Duodenal mucosa (tissue), 2 donors: ENCODE results near the gene HAS3.
"Not testable (repeated sequence)": the region's sequence is repeated elsewhere in the genome, so short reads cannot be mapped to it uniquely, and the experiment has no call there.

Experiments used
- H3K27ac ChIP-seq: one replicate; pipeline ENCODE4 v1.7.0; 2013; ENCODE audit warnings: low read depth, low read length
- H3K27me3 ChIP-seq, 2 donors: one replicate each; pipeline ENCODE4 v1.7.0; 2013; ENCODE audit warnings: low read length in 2 of 2, control low read depth in 1 of 2; ENCODE audit not compliant: insufficient read depth in 2 of 2, control insufficient read depth in 1 of 2
- H3K36me3 ChIP-seq, 2 donors: one replicate each; pipeline ENCODE4 v1.7.0; 2013; ENCODE audit warnings: low read length in 2 of 2, control low read depth in 1 of 2; ENCODE audit not compliant: insufficient read depth in 2 of 2, control insufficient read depth in 1 of 2
- H3K4me1 ChIP-seq, 2 donors: one replicate each; pipeline ENCODE4 v1.7.0; 2013; ENCODE audit warnings: low read length in 2 of 2, control low read depth in 1 of 2; ENCODE audit not compliant: insufficient read depth in 2 of 2, control insufficient read depth in 1 of 2
- H3K4me3 ChIP-seq, 2 donors: one replicate each; pipeline ENCODE4 v1.7.0; 2013; ENCODE audit warnings: low read length in 2 of 2, low read depth in 1 of 2
- H3K9ac ChIP-seq, 2 donors: one replicate each; pipeline ENCODE4 v1.7.0; 2013; ENCODE audit warnings: low read length in 2 of 2, low read depth in 1 of 2
- H3K9me3 ChIP-seq, 2 donors: one replicate each; pipeline ENCODE4 v1.7.0; 2013; ENCODE audit warnings: low read length in 2 of 2, control low read depth in 1 of 2; ENCODE audit not compliant: control insufficient read depth in 1 of 2

Gene HAS3

DNA sequence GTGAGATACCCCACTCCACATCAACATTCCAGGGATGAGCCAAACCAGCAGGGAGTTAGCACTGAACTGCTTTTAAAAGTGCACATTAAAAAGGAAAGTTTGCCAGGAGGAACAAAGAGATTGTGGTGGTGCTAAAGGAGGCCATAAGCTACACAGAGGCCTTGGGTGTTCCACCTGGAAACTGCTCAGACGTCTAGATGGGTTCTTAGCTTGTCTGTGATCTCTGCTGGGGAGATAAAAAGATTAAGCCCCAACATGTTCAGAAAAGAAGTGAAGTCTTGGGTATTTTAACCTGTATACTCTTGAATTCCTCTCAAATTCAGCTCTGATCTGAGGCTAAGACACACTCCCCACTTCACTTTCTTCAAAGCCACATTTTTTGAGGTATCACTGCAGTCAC lies 10.4 kb downstream of the HAS3 start:
- Histone ChIP-seq H3K27ac (no peak overlapping the region), H3K27me3 (no peaks in the 10 kb centered on the region), H3K4me3 (no peak overlapping the region), H3K9ac (no peak overlapping the region), H3K4me1 (no peaks in the 10 kb centered on the region), H3K9me3 (no peaks in the 10 kb centered on the region), H3K36me3 (peaks cover 34 to 86% of the 10 kb centered on the region in 2 donors)

DNA sequence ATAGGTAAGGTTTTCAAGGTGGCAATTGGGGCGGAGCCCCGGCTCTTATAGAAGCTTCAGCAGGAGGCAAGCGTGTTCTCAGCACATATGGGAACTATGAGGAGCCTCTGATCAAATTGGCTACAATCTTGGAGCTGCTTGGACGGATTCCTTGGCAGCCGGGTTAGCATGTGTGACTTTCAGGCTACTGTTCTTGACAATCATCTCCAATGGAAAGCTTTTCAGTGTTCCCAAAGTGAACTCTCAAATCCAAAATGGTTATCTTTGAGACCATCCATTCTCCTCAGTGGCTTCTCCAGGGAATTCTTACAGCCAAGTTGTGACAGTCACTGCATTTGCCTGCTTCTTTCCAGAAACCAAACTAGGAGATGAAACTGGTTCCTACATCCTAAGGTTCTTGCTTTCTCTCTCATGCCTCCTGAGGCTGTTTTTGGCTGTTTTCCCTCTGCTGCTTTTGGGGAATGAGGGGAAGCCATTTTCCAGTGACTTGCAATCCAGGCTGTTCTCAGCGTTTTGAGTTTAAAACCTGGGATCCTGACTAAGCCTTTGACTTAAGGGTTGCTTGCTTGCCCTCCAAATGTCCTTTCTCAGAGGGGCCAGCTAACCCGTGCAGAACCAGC lies 10.9 kb downstream of the HAS3 start:
- H3K36me3 ChIP-seq: peaks cover 39 to 89% of the 10 kb centered on the region in 2 donors
- no peak overlapping the region for H3K27ac ChIP-seq
- no peaks in the 10 kb centered on the region for H3K4me1 ChIP-seq
- no peak overlapping the region for H3K4me3 ChIP-seq
- no peak overlapping the region for H3K9ac ChIP-seq
- H3K27me3 ChIP-seq: no peaks in the 10 kb centered on the region
- no peaks in the 10 kb centered on the region for H3K9me3 ChIP-seq

DNA sequence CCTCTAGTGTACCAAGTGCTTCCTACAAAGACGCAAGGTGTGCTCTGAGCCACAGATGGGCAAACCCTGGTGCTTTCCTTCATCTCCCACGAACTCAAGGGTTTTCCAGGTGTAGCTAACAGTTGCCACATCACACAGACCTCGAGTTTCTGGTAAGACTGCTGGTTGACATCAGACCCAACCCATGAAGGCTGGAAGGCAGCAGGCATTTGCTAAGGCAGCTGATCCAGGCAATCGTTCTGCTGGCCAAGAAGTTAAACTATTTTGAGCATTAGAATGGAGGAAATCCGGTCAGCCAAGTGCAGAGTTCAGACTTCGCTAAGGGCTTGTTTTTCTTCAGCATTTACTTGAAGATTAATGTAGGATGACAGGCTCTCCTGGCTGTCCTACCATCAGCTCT lies 11.5 kb downstream of the HAS3 start:
- no peak overlapping the region for H3K27ac ChIP-seq
- no peaks in the 10 kb centered on the region for H3K4me1 ChIP-seq
- H3K36me3 ChIP-seq: peaks cover 39 to 87% of the 10 kb centered on the region in 2 donors
- H3K9me3 ChIP-seq: no peaks in the 10 kb centered on the region
- no peak overlapping the region for H3K9ac ChIP-seq
- H3K4me3 ChIP-seq: no peak overlapping the region
- no peaks in the 10 kb centered on the region for H3K27me3 ChIP-seq

DNA sequence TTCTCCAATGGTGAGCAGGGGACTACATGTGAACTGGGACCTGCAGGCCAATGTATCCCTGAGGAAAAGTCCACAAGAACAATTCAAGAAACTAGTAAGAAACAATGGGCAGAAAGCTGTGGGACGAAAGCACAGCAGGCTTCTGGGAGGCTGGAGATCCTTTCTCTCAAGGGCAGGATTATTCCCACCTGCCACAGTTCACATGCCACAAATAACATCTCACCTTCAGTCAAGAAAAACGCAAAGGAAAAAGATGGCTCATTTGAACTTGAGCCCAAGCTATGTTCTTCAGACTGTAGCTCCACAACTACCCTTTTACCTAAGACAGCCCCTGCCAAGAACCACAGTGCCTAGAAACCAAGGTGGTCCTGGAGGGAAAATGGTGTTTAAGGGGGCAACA lies 13.0 kb downstream of the HAS3 start:
- no peaks in the 10 kb centered on the region for H3K9me3 ChIP-seq
- no peak overlapping the region for H3K4me3 ChIP-seq
- no peak overlapping the region for H3K27ac ChIP-seq
- peaks cover 0 to 5% of the 10 kb centered on the region in 2 donors for H3K4me1 ChIP-seq
- no peaks in the 10 kb centered on the region for H3K27me3 ChIP-seq
- peaks cover 39 to 74% of the 10 kb centered on the region in 2 donors for H3K36me3 ChIP-seq
- no peak overlapping the region for H3K9ac ChIP-seq

DNA sequence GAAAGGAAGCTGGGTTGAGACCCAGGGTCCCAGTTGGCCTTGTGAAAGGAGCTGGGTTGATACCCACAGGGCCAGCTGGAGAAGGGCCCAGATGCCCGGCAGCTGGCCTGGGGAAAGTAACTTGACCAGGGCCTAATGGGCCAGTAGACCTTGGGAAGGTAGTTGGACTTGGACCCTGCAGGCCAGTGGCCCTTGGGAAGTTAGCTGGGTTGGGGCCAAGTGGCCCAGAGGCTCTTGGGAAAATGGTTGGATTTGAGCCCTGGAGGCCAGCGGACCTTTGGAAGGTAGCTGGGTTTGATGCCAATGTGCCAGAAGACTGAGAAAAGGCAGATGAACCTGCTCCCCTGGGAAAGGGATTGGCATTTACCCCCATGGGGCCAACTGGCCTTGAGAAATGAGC lies 13.5 kb downstream of the HAS3 start:
- Histone ChIP-seq H3K27ac (no peak overlapping the region), H3K4me3 (no peak overlapping the region), H3K4me1 (peaks cover 0 to 6% of the 10 kb centered on the region in 2 donors), H3K9ac (no peak overlapping the region), H3K27me3 (no peaks in the 10 kb centered on the region), H3K9me3 (no peaks in the 10 kb centered on the region), H3K36me3 (peaks cover 34 to 68% of the 10 kb centered on the region in 2 donors)

DNA sequence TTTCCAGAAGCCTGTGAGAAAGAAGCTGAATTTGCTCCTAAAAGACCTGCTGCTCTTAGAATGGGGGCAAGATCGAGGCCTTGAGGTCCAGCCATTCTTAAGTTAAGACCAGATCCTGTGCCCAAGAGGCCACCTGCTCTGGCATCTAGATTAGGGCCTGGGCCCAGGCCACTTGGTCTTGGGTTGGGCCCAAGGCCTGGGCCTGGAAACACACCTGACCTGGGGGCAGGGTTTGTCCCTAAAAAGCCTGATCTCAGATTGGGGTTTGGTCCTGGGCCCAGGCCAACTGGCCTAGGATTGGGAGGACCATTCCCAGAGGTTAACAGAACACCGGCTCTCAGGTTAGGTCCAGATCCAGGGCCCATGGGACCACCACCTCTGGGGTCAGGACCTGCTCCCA lies 14.1 kb downstream of the HAS3 start:
- no peak overlapping the region for H3K4me3 ChIP-seq
- no peak overlapping the region for H3K9ac ChIP-seq
- peaks cover 28 to 63% of the 10 kb centered on the region in 2 donors for H3K36me3 ChIP-seq
- H3K9me3 ChIP-seq: no peaks in the 10 kb centered on the region
- no peaks in the 10 kb centered on the region for H3K27me3 ChIP-seq
- H3K27ac ChIP-seq: no peak overlapping the region
- peaks cover 0 to 6% of the 10 kb centered on the region in 2 donors for H3K4me1 ChIP-seq

DNA sequence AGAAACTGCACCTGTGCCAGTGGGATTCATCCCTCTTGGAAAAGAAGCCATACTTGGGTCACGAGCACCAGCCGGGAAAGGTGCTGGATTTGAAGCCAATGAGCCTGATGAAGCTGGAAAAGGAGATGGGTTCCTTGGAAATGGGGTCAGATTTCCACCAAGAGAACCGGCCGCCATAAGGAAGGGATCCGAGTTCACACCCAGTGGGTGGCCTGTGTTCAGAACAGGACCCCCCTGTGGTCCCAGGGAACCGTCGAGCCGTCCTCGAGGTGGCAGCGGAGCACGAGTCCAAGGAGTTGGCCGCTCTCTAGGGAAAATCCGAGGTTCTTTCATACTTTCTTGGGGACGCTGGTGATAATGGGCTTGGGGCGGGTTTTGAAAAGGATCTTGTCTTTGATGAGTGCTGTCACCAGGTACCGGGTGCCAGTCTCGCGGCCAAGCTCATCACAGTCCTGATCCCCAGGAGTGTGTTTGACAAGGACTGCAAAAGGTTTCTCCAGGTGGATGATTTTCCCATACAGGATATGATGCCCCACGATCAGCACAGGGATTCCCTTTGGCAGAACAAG lies 14.7 kb downstream of the HAS3 start:
- H3K27ac ChIP-seq: no peak overlapping the region
- no peak overlapping the region for H3K4me3 ChIP-seq
- H3K9ac ChIP-seq: no peak overlapping the region
- H3K4me1 ChIP-seq: peaks cover 0 to 6% of the 10 kb centered on the region in 2 donors
- H3K9me3 ChIP-seq: no peaks in the 10 kb centered on the region
- H3K36me3 ChIP-seq: peaks cover 25 to 56% of the 10 kb centered on the region in 2 donors
- no peaks in the 10 kb centered on the region for H3K27me3 ChIP-seq

DNA sequence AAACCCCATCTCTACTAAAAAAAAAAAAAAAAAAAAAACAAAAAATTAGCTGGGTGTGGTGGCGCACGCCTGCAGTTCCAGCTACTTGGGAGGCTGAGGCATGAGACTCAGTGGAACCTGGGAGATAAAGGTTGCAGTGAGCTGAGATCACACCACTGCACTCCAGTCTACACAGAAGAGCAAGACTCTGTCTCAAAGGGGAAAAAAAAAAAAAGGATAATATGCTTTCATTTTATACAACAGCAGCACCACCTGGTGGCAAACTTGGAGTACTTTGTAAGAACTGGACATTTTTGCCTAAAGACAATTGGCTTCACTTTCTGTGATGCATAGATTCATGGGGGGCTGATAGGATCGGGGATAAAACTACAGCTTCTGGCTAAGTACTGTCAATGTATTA lies 18.5 kb downstream of the HAS3 start:
- H3K9me3 ChIP-seq: no peaks in the 10 kb centered on the region
- peaks cover 16 to 25% of the 10 kb centered on the region in 2 donors for H3K36me3 ChIP-seq
- no peak overlapping the region for H3K9ac ChIP-seq
- H3K4me1 ChIP-seq: peaks cover 0 to 6% of the 10 kb centered on the region in 2 donors
- H3K4me3 ChIP-seq: no peak overlapping the region
- no peak overlapping the region for H3K27ac ChIP-seq
- no peaks in the 10 kb centered on the region for H3K27me3 ChIP-seq

DNA sequence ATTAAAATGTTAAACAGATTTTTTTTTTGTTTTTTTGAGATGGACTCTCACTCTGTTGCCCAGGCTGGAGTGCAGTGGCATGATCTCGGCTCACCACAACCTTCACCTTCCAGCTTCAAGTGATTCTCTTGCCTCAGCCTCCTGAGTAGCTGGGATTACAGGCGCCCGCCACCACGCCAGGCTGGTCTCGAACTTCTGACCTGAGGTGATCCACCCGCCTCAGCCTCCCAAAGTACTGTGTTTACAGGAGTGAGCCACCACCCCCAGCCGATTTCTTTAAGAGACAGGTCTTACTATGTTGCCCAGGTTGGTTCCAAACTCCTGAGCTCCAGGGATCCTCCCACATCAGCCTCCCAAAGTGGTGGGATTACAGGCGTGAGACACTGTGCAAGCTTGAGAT lies 19.0 kb downstream of the HAS3 start:
- H3K27me3 ChIP-seq, H3K4me1 ChIP-seq, H3K9me3 ChIP-seq, H3K9ac ChIP-seq, H3K4me3 ChIP-seq, H3K27ac ChIP-seq: not testable (repeated sequence)
- peaks cover 16 to 20% of the 10 kb centered on the region in 2 donors for H3K36me3 ChIP-seq

DNA sequence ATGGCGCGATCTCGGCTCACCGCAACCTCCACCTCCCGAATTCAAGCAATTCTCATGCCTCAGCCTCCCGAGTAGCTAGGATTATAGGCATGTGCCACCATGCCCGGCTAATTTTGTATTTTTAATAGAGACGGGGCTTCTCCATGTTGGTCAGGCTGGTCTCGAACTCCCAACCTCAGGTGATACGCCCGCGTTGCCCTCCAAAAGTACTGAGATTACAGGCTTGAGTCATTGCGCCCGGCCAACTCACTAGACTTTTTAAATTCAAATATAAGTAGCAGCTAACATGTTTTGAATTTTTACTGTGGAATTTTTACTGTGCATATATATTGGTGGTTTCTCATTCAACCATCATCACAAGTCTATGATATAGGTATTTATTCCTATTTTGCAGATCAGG lies 19.5 kb downstream of the HAS3 start:
- not testable (repeated sequence) for H3K4me1 ChIP-seq
- peaks cover 15 to 16% of the 10 kb centered on the region in 2 donors for H3K36me3 ChIP-seq

More for the DNA sequence above, 19.5 kb downstream of the HAS3 start:
- H3K4me3 ChIP-seq, H3K27me3 ChIP-seq, H3K27ac ChIP-seq, H3K9me3 ChIP-seq, H3K9ac ChIP-seq: not testable (repeated sequence)
